Astrocyte (in vitro differentiated cells and primary cell): ENCODE results near the gene SDHB. TPM values are rescaled to one million over a fixed set of nuclear protein-coding genes. Genes with fewer than 3 reads are reported as not detected.

ENCODE experiments used
- DNase-seq: peaks from one replicate; pipeline ENCODE4 v3.0.0-alpha.2; 2010; ENCODE audit warnings: low read depth
- FAIRE-seq: peaks from 2 replicates; lab custom pipeline; 2011; peaks lifted over from hg19 to GRCh38; lab: Jason Lieb, UNC
- H2AFZ ChIP-seq: 2 replicates; pipeline ENCODE4 v1.6.0; 2012; ENCODE audit warnings: low read depth, low read length, inconsistent platforms
- H3K27ac ChIP-seq: 2 replicates; pipeline ENCODE4 v1.5.1; 2011; ENCODE audit warnings: low read depth, low read length, inconsistent platforms
- H3K27me3 ChIP-seq: 2 replicates; pipeline ENCODE4 v1.6.0; 2011; ENCODE audit warnings: low read length, inconsistent platforms; ENCODE audit not compliant: insufficient read depth
- H3K36me3 ChIP-seq: 2 replicates; pipeline ENCODE4 v1.5.1; 2011; ENCODE audit warnings: low read length, inconsistent platforms; ENCODE audit not compliant: insufficient read depth
- H3K4me1 ChIP-seq: 2 replicates; pipeline ENCODE4 v1.5.1; 2011; ENCODE audit warnings: low read length, inconsistent platforms; ENCODE audit not compliant: insufficient read depth
- H3K4me2 ChIP-seq: 2 replicates; pipeline ENCODE4 v1.6.0; 2012; ENCODE audit warnings: low read length, inconsistent platforms
- H3K4me3 ChIP-seq: 2 replicates; pipeline ENCODE4 v1.5.1; 2011; ENCODE audit warnings: low read depth, mild to moderate bottlenecking, low read length, inconsistent platforms; ENCODE audit not compliant: insufficient read depth
- H3K79me2 ChIP-seq: 2 replicates; pipeline ENCODE4 v1.6.0; 2012; ENCODE audit warnings: mild to moderate bottlenecking, low read length, inconsistent platforms; ENCODE audit not compliant: insufficient read depth
- H3K9ac ChIP-seq: 2 replicates; pipeline ENCODE4 v1.6.0; 2012; ENCODE audit warnings: mild to moderate bottlenecking, low read length, inconsistent platforms
- H3K9me3 ChIP-seq: 2 replicates; pipeline ENCODE4 v1.5.1; 2012; ENCODE audit warnings: low read depth, mild to moderate bottlenecking, low read length, inconsistent platforms; ENCODE audit not compliant: insufficient read depth
- H4K20me1 ChIP-seq: 2 replicates; pipeline ENCODE4 v1.6.0; 2012; ENCODE audit warnings: low read length, inconsistent platforms; ENCODE audit not compliant: insufficient read depth
- H3K27ac Mint-ChIP-seq: one replicate; pipeline ENCODE4 v1.8.0; 2021; ENCODE audit warnings: mild to moderate bottlenecking, mixed read lengths; ENCODE audit not compliant: unreplicated experiment
- H3K27me3 Mint-ChIP-seq: one replicate; pipeline ENCODE4 v1.8.0; 2021; ENCODE audit warnings: low read depth, mixed read lengths; ENCODE audit not compliant: unreplicated experiment
- H3K36me3 Mint-ChIP-seq: one replicate; pipeline ENCODE4 v1.8.0; 2021; ENCODE audit warnings: low read depth, mixed read lengths; ENCODE audit not compliant: unreplicated experiment
- H3K4me1 Mint-ChIP-seq: one replicate; pipeline ENCODE4 v1.8.0; 2021; ENCODE audit warnings: low read depth, mixed read lengths; ENCODE audit not compliant: unreplicated experiment
- H3K4me3 Mint-ChIP-seq: one replicate; pipeline ENCODE4 v1.8.0; 2021; ENCODE audit warnings: mild to moderate bottlenecking, moderate library complexity, mixed read lengths; ENCODE audit not compliant: unreplicated experiment
- H3K9me3 Mint-ChIP-seq: one replicate; pipeline ENCODE4 v1.8.0; 2021; ENCODE audit warnings: mild to moderate bottlenecking, mixed read lengths; ENCODE audit not compliant: unreplicated experiment
- CTCF ChIP-seq: IDR thresholded peaks from 2 replicates; pipeline ENCODE4 v1.5.1; 2011; ENCODE audit warnings: low read depth, mild to moderate bottlenecking, inconsistent platforms, low read length, moderate library complexity; ENCODE audit not compliant: insufficient read depth
- EZH2 ChIP-seq: IDR thresholded peaks from 2 replicates; pipeline ENCODE4 v1.6.1; 2012; ENCODE audit warnings: mild to moderate bottlenecking, low read length, inconsistent platforms; ENCODE audit not compliant: insufficient read depth
- total RNA-seq: library from RNA; stranded (reverse); gene quantifications from 2 replicates; pipeline ENCODE4 v1.2.1, GENCODE V29; 2021

Gene SDHB
- total RNA-seq, 1 donor from 2014 or later: 84.9 TPM

- FAIRE-seq: no peak
- no peak for TF ChIP-seq EZH2
- TF ChIP-seq CTCF: no peak
These were observed 21.1 kb downstream of the SDHB start for GRCh38 chr1:17032741-17033140.

GRCh38 chr1:17031436-17031835 is 22.4 kb downstream of the SDHB start:
- no peaks in the 10 kb centered on the region for H3K9me3 ChIP-seq
- H3K27ac ChIP-seq: no peak overlapping the region
- H3K9me3 Mint-ChIP-seq: no peaks in the 10 kb centered on the region
- FAIRE-seq (no peak), DNase-seq (no peak)
- H3K9ac ChIP-seq: no peak overlapping the region
- H3K27me3 ChIP-seq: no peaks in the 10 kb centered on the region
- H3K4me3 ChIP-seq: no peak overlapping the region
- no peak overlapping the region for H2AFZ ChIP-seq
- peaks cover 5% of the 10 kb centered on the region for H3K79me2 ChIP-seq
- no peaks in the 10 kb centered on the region for H3K27me3 Mint-ChIP-seq
- peaks cover 39% of the 10 kb centered on the region for H3K36me3 ChIP-seq
- no peak overlapping the region for H3K27ac Mint-ChIP-seq
- H3K4me1 Mint-ChIP-seq: no peaks in the 10 kb centered on the region
- no peak overlapping the region for H3K4me3 Mint-ChIP-seq
- H4K20me1 ChIP-seq: peaks cover 15% of the 10 kb centered on the region
- H3K4me2 ChIP-seq: no peak overlapping the region
- H3K36me3 Mint-ChIP-seq: peaks cover 7% of the 10 kb centered on the region
- no peaks in the 10 kb centered on the region for H3K4me1 ChIP-seq
- TF ChIP-seq CTCF: no peak
- no peak for TF ChIP-seq EZH2

More at GRCh38 chr1:17032741-17033140, 21.1 kb downstream of the SDHB start:
- Histone ChIP-seq H3K4me3 (no peak overlapping the region), H3K79me2 (peaks cover 8% of the 10 kb centered on the region), H3K36me3 (peaks cover 28% of the 10 kb centered on the region), H3K27ac (no peak overlapping the region), H3K9ac (no peak overlapping the region), H4K20me1 (peaks cover 15% of the 10 kb centered on the region), H2AFZ (no peak overlapping the region), H3K4me2 (no peak overlapping the region), H3K9me3 (no peaks in the 10 kb centered on the region), H3K27me3 (no peaks in the 10 kb centered on the region), H3K4me1 (no peaks in the 10 kb centered on the region)
- H3K27me3 Mint-ChIP-seq: no peaks in the 10 kb centered on the region
- H3K36me3 Mint-ChIP-seq: peaks cover 3% of the 10 kb centered on the region
- H3K9me3 Mint-ChIP-seq: no peaks in the 10 kb centered on the region
- no peaks in the 10 kb centered on the region for H3K4me1 Mint-ChIP-seq
- no peak overlapping the region for H3K27ac Mint-ChIP-seq
- DNase-seq: no peak
- H3K4me3 Mint-ChIP-seq: no peak overlapping the region

- TF ChIP-seq EZH2 (no peak), CTCF (no peak)
- Mint-ChIP-seq H3K4me3 (no peak overlapping the region), H3K27ac (no peak overlapping the region), H3K27me3 (no peaks in the 10 kb centered on the region), H3K4me1 (no peaks in the 10 kb centered on the region), H3K36me3 (peaks cover 7% of the 10 kb centered on the region), H3K9me3 (no peaks in the 10 kb centered on the region)
- Histone ChIP-seq H3K9me3 (no peaks in the 10 kb centered on the region), H3K27ac (no peak overlapping the region), H3K9ac (no peak overlapping the region), H3K4me1 (no peaks in the 10 kb centered on the region), H3K27me3 (no peaks in the 10 kb centered on the region), H4K20me1 (peaks cover 9% of the 10 kb centered on the region), H3K79me2 (no peaks in the 10 kb centered on the region), H2AFZ (no peak overlapping the region), H3K4me2 (no peak overlapping the region), H3K36me3 (peaks cover 39% of the 10 kb centered on the region), H3K4me3 (no peak overlapping the region)
- no peak for FAIRE-seq
- no peak for DNase-seq
These were observed 23.6 kb downstream of the SDHB start for GRCh38 chr1:17030206-17030605.
